Suprapubic skin (tissue), 4 donors: ENCODE results near the gene EPYC.

ENCODE experiments used
- CTCF ChIP-seq, 2 donors: fragments of 200-600 bp in 1 of 2; fragments of 450-650 bp in 1 of 2; sonication (generic) in 1 of 2; IDR thresholded peaks; one replicate each; pipeline ENCODE4 v1.5.1; 2016 to 2019; ENCODE audit warnings: antibody characterized with exemption in 2 of 2, mild to moderate bottlenecking in 1 of 2, moderate library complexity in 1 of 2
- POLR2A ChIP-seq, 2 donors: fragments of 450-650 bp; IDR thresholded peaks; one replicate each; pipeline ENCODE4 v1.6.1; 2017; ENCODE audit warnings: antibody characterized with exemption in 2 of 2, mild to moderate bottlenecking in 2 of 2, moderate library complexity in 2 of 2
- POLR2AphosphoS5 ChIP-seq, 3 donors: sonication (generic); formaldehyde crosslinking; IDR thresholded peaks; one replicate each; pipeline ENCODE4 v1.6.1; 2017; ENCODE audit warnings: antibody characterized with exemption in 3 of 3

GRCh38 chr12:90972226-90972625 lies 32.5 kb downstream of the EPYC start:
- TF ChIP-seq CTCF (IDR thresholded peaks at IDR 0.05) (no peak), POLR2AphosphoS5 (IDR thresholded peaks at IDR 0.05) (no peak), POLR2A (IDR thresholded peaks at IDR 0.05) (no peak)
